ENCODE data around the gene PPP6R1. TPM values are rescaled to one million over a fixed set of nuclear protein-coding genes. Genes with fewer than 3 reads are reported as not detected.
"Not testable (repeated sequence)": the region's sequence is repeated elsewhere in the genome, so short reads cannot be mapped to it uniquely, and the experiment has no call there.

Gene PPP6R1
- total RNA-seq, 2 donors from 2014 or later, result 46.7 to 52.3 TPM

GRCh38 chr19:55227241-55228014 is 31.4 kb downstream of the PPP6R1 start:
- DNase-seq (ENCODE audit: low spot score) (no peak), ATAC-seq (ENCODE audit: insufficient number of reproducible peaks, low FRiP score, low read depth) (no peak)
- Histone ChIP-seq H3K4me1 (ENCODE audit: control insufficient read depth in 1 of 2, low read depth in 2 of 2) (no peaks in the 10 kb centered on the region), H3K27me3 (replicated peaks; ENCODE audit: insufficient read depth) (no peaks in the 10 kb centered on the region), H3K36me3 (peaks cover 29% of the 10 kb centered on the region), H3K9me3 (no peaks in the 10 kb centered on the region), H3K4me3 (no peak overlapping the region), H3K27ac (no peak overlapping the region)
- no peak for TF ChIP-seq CTCF (IDR thresholded peaks at IDR 0.05)

- no peak for DNase-seq (ENCODE audit: low spot score)
- peaks cover 23% of the 10 kb centered on the region for H3K36me3 ChIP-seq
- H3K4me3 ChIP-seq, result no peak overlapping the region
Observed at GRCh38 chr19:55226788-55227187, 32.0 kb downstream of the PPP6R1 start.

GRCh38 chr19:55226273-55226672 is 32.5 kb downstream of the PPP6R1 start:
- Histone ChIP-seq H3K9me3 (no peaks in the 10 kb centered on the region), H3K4me3 (no peak overlapping the region), H3K27me3 (replicated peaks; ENCODE audit: insufficient read depth) (no peaks in the 10 kb centered on the region), H3K4me1 (ENCODE audit: control insufficient read depth in 1 of 2, low read depth in 2 of 2) (no peaks in the 10 kb centered on the region), H3K27ac (no peak overlapping the region), H3K36me3 (peaks cover 18% of the 10 kb centered on the region)
- ATAC-seq (ENCODE audit: insufficient number of reproducible peaks, low FRiP score, low read depth) (no peak), DNase-seq (ENCODE audit: low spot score) (no peak)
- TF ChIP-seq CTCF (IDR thresholded peaks at IDR 0.05), result no peak

More at GRCh38 chr19:55226788-55227187, 32.0 kb downstream of the PPP6R1 start:
- no peaks in the 10 kb centered on the region for H3K9me3 ChIP-seq
- H3K27ac ChIP-seq, result no peak overlapping the region
- H3K27me3 ChIP-seq (replicated peaks; ENCODE audit: insufficient read depth), result no peaks in the 10 kb centered on the region
- ATAC-seq (ENCODE audit: insufficient number of reproducible peaks, low FRiP score, low read depth), result no peak
- no peak for TF ChIP-seq CTCF (IDR thresholded peaks at IDR 0.05)
- H3K4me1 ChIP-seq (ENCODE audit: control insufficient read depth in 1 of 2, low read depth in 2 of 2), result no peaks in the 10 kb centered on the region

- DNase-seq (ENCODE audit: low spot score) (no peak), ATAC-seq (ENCODE audit: insufficient number of reproducible peaks, low FRiP score, low read depth) (no peak)
- TF ChIP-seq CTCF (IDR thresholded peaks at IDR 0.05), result no peak
- Histone ChIP-seq H3K27ac (no peak overlapping the region), H3K9me3 (no peaks in the 10 kb centered on the region), H3K36me3 (peaks cover 12% of the 10 kb centered on the region), H3K27me3 (replicated peaks; ENCODE audit: insufficient read depth) (no peaks in the 10 kb centered on the region), H3K4me3 (no peak overlapping the region), H3K4me1 (ENCODE audit: control insufficient read depth in 1 of 2, low read depth in 2 of 2) (no peaks in the 10 kb centered on the region)
Observed at GRCh38 chr19:55225415-55225958, 33.3 kb downstream of the PPP6R1 start.

- H3K4me1 ChIP-seq (ENCODE audit: control insufficient read depth in 1 of 2, low read depth in 2 of 2); H3K9me3 ChIP-seq; H3K4me3 ChIP-seq; H3K36me3 ChIP-seq; H3K27ac ChIP-seq; ATAC-seq (ENCODE audit: insufficient number of reproducible peaks, low FRiP score, low read depth); DNase-seq (ENCODE audit: low spot score); H3K27me3 ChIP-seq (replicated peaks; ENCODE audit: insufficient read depth): not testable (repeated sequence)
Observed at GRCh38 chr19:55224679-55225414, 34.0 kb downstream of the PPP6R1 start.
